Endodermal cell (in vitro differentiated cells): ENCODE data around the gene KRTAP1-4. TPM values are rescaled to one million over a fixed set of nuclear protein-coding genes. Genes with fewer than 3 reads are reported as not detected.

ENCODE experiments used
- DNase-seq: peaks from one replicate; pipeline ENCODE4 v3.0.0-alpha.2; 2017
- H3K27ac ChIP-seq: 2 replicates; pipeline ENCODE4 v1.5.1; 2013; ENCODE audit warnings: mild to moderate bottlenecking, low read depth, low read length, moderate library complexity
- H3K27me3 ChIP-seq: 2 replicates; pipeline ENCODE4 v1.6.1; 2013; ENCODE audit warnings: mild to moderate bottlenecking, low read length, moderate library complexity; ENCODE audit not compliant: insufficient read depth, control insufficient read depth, poor library complexity, severe bottlenecking
- H3K36me3 ChIP-seq: 2 replicates; pipeline ENCODE4 v1.7.0; 2013; ENCODE audit warnings: mild to moderate bottlenecking, low read length, moderate library complexity; ENCODE audit not compliant: control insufficient read depth, insufficient read depth
- H3K4me1 ChIP-seq: one replicate; pipeline ENCODE4 v1.7.0; 2013; ENCODE audit warnings: low read length; ENCODE audit not compliant: control insufficient read depth, insufficient read depth
- H3K4me3 ChIP-seq: 2 replicates; pipeline ENCODE4 v1.5.1; 2013; ENCODE audit warnings: mild to moderate bottlenecking, low read length, moderate library complexity
- H3K9ac ChIP-seq: 2 replicates; pipeline ENCODE4 v1.6.1; 2013; ENCODE audit warnings: mild to moderate bottlenecking, low read length, moderate library complexity; ENCODE audit not compliant: poor library complexity, severe bottlenecking; ENCODE audit errors: extremely low read depth
- H3K9me3 ChIP-seq: 2 replicates; pipeline ENCODE4 v1.6.1; 2013; ENCODE audit warnings: mild to moderate bottlenecking, low read length, moderate library complexity; ENCODE audit not compliant: control insufficient read depth
- H3K27ac Mint-ChIP-seq: 2 replicates; pipeline ENCODE4 v1.8.0; 2020; ENCODE audit warnings: mixed read lengths
- H3K27me3 Mint-ChIP-seq: 2 replicates; pipeline ENCODE4 v1.8.0; 2021; ENCODE audit warnings: mild to moderate bottlenecking, mixed read lengths; ENCODE audit not compliant: insufficient read depth
- H3K36me3 Mint-ChIP-seq: 2 replicates; pipeline ENCODE4 v1.8.0; 2020; ENCODE audit warnings: low read depth, mixed read lengths
- H3K4me1 Mint-ChIP-seq: 2 replicates; pipeline ENCODE4 v1.8.0; 2020; ENCODE audit warnings: mixed read lengths
- H3K4me3 Mint-ChIP-seq: 2 replicates; pipeline ENCODE4 v1.8.0; 2020; ENCODE audit warnings: mild to moderate bottlenecking, moderate library complexity, mixed read lengths
- H3K9me3 Mint-ChIP-seq: 2 replicates; pipeline ENCODE4 v1.8.0; 2020; ENCODE audit warnings: mild to moderate bottlenecking, mixed read lengths
- WGBS, 2 experiments: methylation state at CpG; one replicate each; pipeline versions ENCODE4 v1.1.5 to v1.1.7; 2013; ENCODE audit warnings: missing lambda C conversion rate in 2 of 2, mixed read lengths in 1 of 2; ENCODE audit not compliant: insufficient coverage in 1 of 2, insufficient read length in 1 of 2; 5-methylcytosine and 5-hydroxymethylcytosine counted together
- total RNA-seq, 2 donors: library from RNA; stranded (reverse); fragmentation: NEBNext Ultra II Directional in 1 of 2; extraction: Animal tissue kit (Norgen Biotek cat#: 25700) in 1 of 2; gene quantifications; 2 replicates in 1 of 2; 3 replicates in 1 of 2; pipeline ENCODE4 v1.2.1, GENCODE V29; 2021
- TF ChIP-seq, protein P1 (sequence below): fragments of 200-600 bp; sonication (generic); conservative IDR thresholded peaks from 2 replicates; pipeline ENCODE4 v1.5.0; 2021; ENCODE audit warnings: antibody characterized with exemption, mild to moderate bottlenecking

The KRTAP1-4 gene
- total RNA-seq, 2 donors from 2014 or later, result not detected

DNA sequence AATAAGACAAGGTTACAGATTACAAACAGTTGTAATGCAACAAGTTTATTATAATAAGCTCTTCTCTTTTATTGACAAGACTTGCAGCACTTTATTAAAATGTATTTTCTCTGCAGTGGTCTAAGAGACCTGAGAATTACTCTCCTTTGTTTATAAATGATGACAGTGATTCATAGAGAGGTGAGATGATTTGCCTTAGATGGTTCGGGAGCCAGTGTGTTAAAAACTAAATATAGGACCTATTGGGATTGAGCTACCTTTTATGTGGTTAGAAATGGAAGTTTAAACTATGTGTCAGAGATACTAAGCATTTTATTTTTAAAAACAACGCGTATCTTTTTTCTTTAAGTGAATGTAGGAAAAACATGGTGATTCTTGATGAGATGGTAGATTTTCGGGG is 33.2 kb downstream of the KRTAP1-4 start:
- no peak overlapping the region for H3K9ac ChIP-seq
- no peak overlapping the region for H3K4me3 ChIP-seq
- no peaks in the 10 kb centered on the region for H3K9me3 ChIP-seq
- no peak overlapping the region for H3K27ac ChIP-seq
- H3K27me3 Mint-ChIP-seq, result no peaks in the 10 kb centered on the region
- 93 to 97% methylated on average over 3 of the region's 4 CpGs for WGBS, 2 experiments
- no peaks in the 10 kb centered on the region for H3K4me1 ChIP-seq
- H3K27me3 ChIP-seq, result no peaks in the 10 kb centered on the region
- H3K9me3 Mint-ChIP-seq, result no peaks in the 10 kb centered on the region
- H3K27ac Mint-ChIP-seq, result no peak overlapping the region
- no peak overlapping the region for H3K4me3 Mint-ChIP-seq
- H3K4me1 Mint-ChIP-seq, result peaks cover 6% of the 10 kb centered on the region
- TF ChIP-seq, protein P1, sequence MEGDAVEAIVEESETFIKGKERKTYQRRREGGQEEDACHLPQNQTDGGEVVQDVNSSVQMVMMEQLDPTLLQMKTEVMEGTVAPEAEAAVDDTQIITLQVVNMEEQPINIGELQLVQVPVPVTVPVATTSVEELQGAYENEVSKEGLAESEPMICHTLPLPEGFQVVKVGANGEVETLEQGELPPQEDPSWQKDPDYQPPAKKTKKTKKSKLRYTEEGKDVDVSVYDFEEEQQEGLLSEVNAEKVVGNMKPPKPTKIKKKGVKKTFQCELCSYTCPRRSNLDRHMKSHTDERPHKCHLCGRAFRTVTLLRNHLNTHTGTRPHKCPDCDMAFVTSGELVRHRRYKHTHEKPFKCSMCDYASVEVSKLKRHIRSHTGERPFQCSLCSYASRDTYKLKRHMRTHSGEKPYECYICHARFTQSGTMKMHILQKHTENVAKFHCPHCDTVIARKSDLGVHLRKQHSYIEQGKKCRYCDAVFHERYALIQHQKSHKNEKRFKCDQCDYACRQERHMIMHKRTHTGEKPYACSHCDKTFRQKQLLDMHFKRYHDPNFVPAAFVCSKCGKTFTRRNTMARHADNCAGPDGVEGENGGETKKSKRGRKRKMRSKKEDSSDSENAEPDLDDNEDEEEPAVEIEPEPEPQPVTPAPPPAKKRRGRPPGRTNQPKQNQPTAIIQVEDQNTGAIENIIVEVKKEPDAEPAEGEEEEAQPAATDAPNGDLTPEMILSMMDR, result no peak
- H3K36me3 ChIP-seq, result no peaks in the 10 kb centered on the region
- H3K36me3 Mint-ChIP-seq, result no peaks in the 10 kb centered on the region
- no peak for DNase-seq

DNA sequence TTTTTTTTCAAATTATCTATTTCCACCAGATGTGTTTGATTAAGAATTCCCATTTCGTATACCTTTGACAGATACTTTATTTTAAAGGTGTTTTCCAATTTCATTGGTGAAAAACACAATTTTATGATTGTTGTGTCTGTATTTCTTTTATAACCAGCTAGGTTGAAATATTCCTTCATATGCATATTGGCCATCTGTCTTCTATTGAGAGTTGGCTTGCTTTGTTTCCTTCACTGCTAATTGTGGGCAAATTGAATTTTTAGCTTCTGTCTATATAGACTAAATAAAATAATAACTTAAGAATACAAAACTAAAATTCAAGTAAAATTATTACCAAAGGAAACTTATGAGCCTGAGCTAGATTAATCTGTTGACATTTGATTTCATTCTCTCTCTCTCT is 34.9 kb downstream of the KRTAP1-4 start:
- no peak overlapping the region for H3K4me3 ChIP-seq
- Mint-ChIP-seq H3K9me3 (no peaks in the 10 kb centered on the region), H3K4me3 (no peak overlapping the region), H3K27me3 (no peaks in the 10 kb centered on the region), H3K36me3 (no peaks in the 10 kb centered on the region), H3K27ac (no peak overlapping the region), H3K4me1 (peaks cover 6% of the 10 kb centered on the region)
- TF ChIP-seq, protein P1, result no peak
- no peaks in the 10 kb centered on the region for H3K27me3 ChIP-seq
- WGBS, 2 experiments, result 100% methylated on average over 1 of the region's 1 CpG; no CpG with 5 or more reads in 1 of the 2 experiments
- H3K27ac ChIP-seq, result no peak overlapping the region
- H3K9me3 ChIP-seq, result peaks cover 5% of the 10 kb centered on the region
- H3K9ac ChIP-seq, result no peak overlapping the region
- DNase-seq, result no peak
- H3K36me3 ChIP-seq, result no peaks in the 10 kb centered on the region
- no peaks in the 10 kb centered on the region for H3K4me1 ChIP-seq

DNA sequence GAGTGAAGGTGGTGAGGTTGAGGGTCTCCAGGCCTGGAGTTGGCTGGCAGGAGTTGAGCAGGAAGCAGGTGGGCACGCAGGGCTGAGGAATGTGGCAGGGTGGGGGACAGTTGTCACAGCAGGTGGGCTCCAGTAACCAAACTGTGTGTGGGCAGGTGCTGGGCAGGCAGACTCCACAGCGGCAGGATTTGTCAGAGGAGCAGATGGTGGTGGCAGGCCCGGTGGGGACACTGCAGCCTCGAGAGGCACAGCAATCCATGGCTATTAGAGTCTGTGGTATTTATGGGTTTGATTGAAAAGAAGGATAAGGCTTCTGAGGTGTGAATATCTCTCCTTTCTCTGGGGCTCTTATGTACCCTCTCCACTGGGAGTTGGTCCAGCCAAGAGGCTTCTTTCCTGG is 36.2 kb downstream of the KRTAP1-4 start, which contains the start of gene KRTAP3-3:
Gene KRTAP3-3 (minus strand): TSS at position 326 of the 400 bp plus-strand sequence. CDS start 67 bp downstream, at position 259.
- Mint-ChIP-seq H3K9me3 (no peaks in the 10 kb centered on the region), H3K27ac (no peak within 1 kb of the TSS), H3K4me1 (peaks cover 6% of the 10 kb centered on the region), H3K4me3 (no peak within 1 kb of the TSS), H3K27me3 (no peaks in the 10 kb centered on the region), H3K36me3 (no peaks in the 10 kb centered on the region)
- Histone ChIP-seq H3K36me3 (no peaks in the 10 kb centered on the region), H3K4me1 (no peaks in the 10 kb centered on the region), H3K9me3 (peaks cover 5% of the 10 kb centered on the region), H3K9ac (no peak within 1 kb of the TSS), H3K27me3 (no peaks in the 10 kb centered on the region), H3K27ac (no peak within 1 kb of the TSS), H3K4me3 (no peak within 1 kb of the TSS)
- TF ChIP-seq, protein P1, result no peak
- no peak for DNase-seq
- WGBS, 2 experiments, result 95% methylated on average over 4 of the region's 4 CpGs; no CpG with 5 or more reads in 1 of the 2 experiments
